ENCODE measurements around the gene NEIL1. TPM values are rescaled to one million over a fixed set of nuclear protein-coding genes. Genes with fewer than 3 reads are reported as not detected.
"Not testable (repeated sequence)": the region's sequence is repeated elsewhere in the genome, so short reads cannot be mapped to it uniquely, and the experiment has no call there.

Gene NEIL1
- 10.9 TPM for total RNA-seq
- long read RNA-seq, partial matches to known transcripts, result 0 of 9 reads
- long read RNA-seq, other reads (novel, unspliced or antisense), result 6 of 9 reads

- intact Hi-C loops (cut with DNase I), result no loop called here
- DNase-seq (ENCODE audit: low spot score), result no peak
These were observed at the start of gene NEIL1 for GRCh38 chr15:75346796-75347221. TSS of gene NEIL1 (plus strand) at chr15:75347039. CDS start at chr15:75348906, 1,867 bp downstream.

- intact Hi-C loops (cut with DNase I); DNase-seq (ENCODE audit: low spot score): not testable (repeated sequence)
These were observed 48.1 kb upstream of the NEIL1 start for GRCh38 chr15:75298541-75299310.

GRCh38 chr15:75299311-75299688 lies 47.5 kb upstream of the NEIL1 start:
- peak; percentile 87 for DNase-seq (ENCODE audit: low spot score)
- intact Hi-C loops (cut with DNase I), result not testable (repeated sequence)

- intact Hi-C loops (cut with DNase I), result loop anchor here (10.0 kb wide), 1 partner anchor 275 kb away; the partner anchor contains the start of gene PPCDC
These were observed 46.8 kb upstream of the NEIL1 start for GRCh38 chr15:75300026-75300425.

GRCh38 chr15:75302318-75302717 lies 44.5 kb upstream of the NEIL1 start:
- no peak for DNase-seq (ENCODE audit: low spot score)
- intact Hi-C loops (cut with DNase I), result loop anchor here (10.0 kb wide), 1 partner anchor 278 kb away; the partner anchor contains the start of gene PPCDC

More at GRCh38 chr15:75300026-75300425, 46.8 kb upstream of the NEIL1 start:
- not testable (repeated sequence) for DNase-seq (ENCODE audit: low spot score)

GRCh38 chr15:75302753-75303152 lies 44.1 kb upstream of the NEIL1 start:
- DNase-seq (ENCODE audit: low spot score), result not testable (repeated sequence)
- intact Hi-C loops (cut with DNase I), result loop anchor here (10.0 kb wide), 1 partner anchor 278 kb away; the partner anchor contains the start of gene PPCDC

GRCh38 chr15:75306188-75306587 lies 40.7 kb upstream of the NEIL1 start:
- intact Hi-C loops (cut with DNase I), result loop anchor here (10.0 kb wide), 1 partner anchor 281 kb away; the partner anchor contains the start of gene PPCDC
- no peak for DNase-seq (ENCODE audit: low spot score)

GRCh38 chr15:75307778-75308390 lies 39.0 kb upstream of the NEIL1 start:
- DNase-seq (ENCODE audit: low spot score), result no peak
- intact Hi-C loops (cut with DNase I), result loop anchor here (10.0 kb wide), 1 partner anchor 283 kb away; the partner anchor contains the start of gene PPCDC

- intact Hi-C loops (cut with DNase I), result loop anchor here (10.0 kb wide), 1 partner anchor 285 kb away; the partner anchor contains the start of gene PPCDC
These were observed 37.1 kb upstream of the NEIL1 start for GRCh38 chr15:75309711-75310110.

GRCh38 chr15:75312548-75312947 lies 34.3 kb upstream of the NEIL1 start:
- intact Hi-C loops (cut with DNase I); DNase-seq (ENCODE audit: low spot score): not testable (repeated sequence)

More at GRCh38 chr15:75309711-75310110, 37.1 kb upstream of the NEIL1 start:
- no peak for DNase-seq (ENCODE audit: low spot score)

GRCh38 chr15:75313116-75313845 lies 33.6 kb upstream of the NEIL1 start:
- intact Hi-C loops (cut with DNase I), result no loop called here
- no peak for DNase-seq (ENCODE audit: low spot score)

- DNase-seq (ENCODE audit: low spot score), result peak; percentile 10
- intact Hi-C loops (cut with DNase I), result no loop called here
These were observed 32.1 kb upstream of the NEIL1 start for GRCh38 chr15:75314552-75315290.

GRCh38 chr15:75319231-75319897 lies 27.5 kb upstream of the NEIL1 start:
- intact Hi-C loops (cut with DNase I); DNase-seq (ENCODE audit: low spot score): not testable (repeated sequence)

GRCh38 chr15:75321711-75322110 lies 25.1 kb upstream of the NEIL1 start:
- no peak for DNase-seq (ENCODE audit: low spot score)
- intact Hi-C loops (cut with DNase I), result loop anchor here (10.0 kb wide), 1 partner anchor 107 kb away; no protein-coding TSS in a partner anchor

- no peak for DNase-seq (ENCODE audit: low spot score)
- intact Hi-C loops (cut with DNase I), result loop anchor here (10.0 kb wide), 1 partner anchor 111 kb away; no protein-coding TSS in a partner anchor
These were observed 20.9 kb upstream of the NEIL1 start for GRCh38 chr15:75325922-75326321.

GRCh38 chr15:75327005-75327404 lies 19.8 kb upstream of the NEIL1 start:
- no peak for DNase-seq (ENCODE audit: low spot score)
- intact Hi-C loops (cut with DNase I), result loop anchor here (10.0 kb wide), 1 partner anchor 112 kb away; no protein-coding TSS in a partner anchor

- intact Hi-C loops (cut with DNase I), result loop anchor here (10.0 kb wide), 1 partner anchor 113 kb away; no protein-coding TSS in a partner anchor
- DNase-seq (ENCODE audit: low spot score), result no peak
These were observed 19.3 kb upstream of the NEIL1 start for GRCh38 chr15:75327491-75327890.
